Stimulated activated CD4-positive, alpha-beta T cell treated with anti-CD3 and anti-CD28 coated beads, Interleukin-15, amount 100 ng/mL, for 48 hours (primary cell): ENCODE measurements around the gene CDK5RAP1.
"Not testable (repeated sequence)": the region's sequence is repeated elsewhere in the genome, so short reads cannot be mapped to it uniquely, and the experiment has no call there.

Experiments used
- DNase-seq, 2 donors: peaks; one replicate each; pipeline ENCODE4 v3.0.0-alpha.2; 2020; ENCODE audit warnings: low read depth in 2 of 2

Gene CDK5RAP1

GRCh38 chr20:33401184-33401920 lies at the start of gene CDK5RAP1:
Gene CDK5RAP1, minus strand, starts transcription at chr20:33401519. Its CDS starts 4,455 bp downstream, at chr20:33397064.
- DNase-seq: peak; percentile 79 to 82

- no peak for DNase-seq
Measured at GRCh38 chr20:33450867-33451266, 49.5 kb upstream of the CDK5RAP1 start.

GRCh38 chr20:33445881-33446625 lies 44.7 kb upstream of the CDK5RAP1 start:
- DNase-seq: no peak

GRCh38 chr20:33444797-33445560 lies 43.7 kb upstream of the CDK5RAP1 start:
- peak in 1 of 2 donors; percentile 20 for DNase-seq

- DNase-seq: peak; percentile 82 to 88
Measured at GRCh38 chr20:33443512-33444239, 42.4 kb upstream of the CDK5RAP1 start, which contains the start of gene SNTA1. Gene SNTA1, minus strand, starts transcription at chr20:33443763. Its CDS starts 143 bp downstream, at chr20:33443620.

- DNase-seq: no peak
Measured at GRCh38 chr20:33443006-33443511, 41.7 kb upstream of the CDK5RAP1 start.

- no peak for DNase-seq
Measured at GRCh38 chr20:33442136-33443005, 41.1 kb upstream of the CDK5RAP1 start.

- DNase-seq: no peak
Measured at GRCh38 chr20:33441142-33441955, 40.0 kb upstream of the CDK5RAP1 start.

- DNase-seq: not testable (repeated sequence)
Measured at GRCh38 chr20:33440562-33440961, 39.2 kb upstream of the CDK5RAP1 start.

GRCh38 chr20:33438481-33438880 lies 37.2 kb upstream of the CDK5RAP1 start:
- no peak for DNase-seq

- no peak for DNase-seq
Measured at GRCh38 chr20:33437141-33437911, 36.0 kb upstream of the CDK5RAP1 start.

GRCh38 chr20:33434434-33434833 lies 33.1 kb upstream of the CDK5RAP1 start:
- no peak for DNase-seq

- DNase-seq: no peak
Measured at GRCh38 chr20:33433465-33434234, 32.3 kb upstream of the CDK5RAP1 start.

GRCh38 chr20:33431797-33432381 lies 30.6 kb upstream of the CDK5RAP1 start:
- no peak for DNase-seq

GRCh38 chr20:33423875-33424274 lies 22.6 kb upstream of the CDK5RAP1 start:
- DNase-seq: not testable (repeated sequence)

- DNase-seq: no peak
Measured at GRCh38 chr20:33423141-33423834, 22.0 kb upstream of the CDK5RAP1 start.
